GM03348 (cell line): ENCODE data around the gene DENND6B.
"Not testable (repeated sequence)": the region's sequence is repeated elsewhere in the genome, so short reads cannot be mapped to it uniquely, and the experiment has no call there.

Experiments
- DNase-seq: peaks from one replicate; pipeline ENCODE4 v3.0.0; 2012; ENCODE audit warnings: low spot score

DENND6B gene

DNA sequence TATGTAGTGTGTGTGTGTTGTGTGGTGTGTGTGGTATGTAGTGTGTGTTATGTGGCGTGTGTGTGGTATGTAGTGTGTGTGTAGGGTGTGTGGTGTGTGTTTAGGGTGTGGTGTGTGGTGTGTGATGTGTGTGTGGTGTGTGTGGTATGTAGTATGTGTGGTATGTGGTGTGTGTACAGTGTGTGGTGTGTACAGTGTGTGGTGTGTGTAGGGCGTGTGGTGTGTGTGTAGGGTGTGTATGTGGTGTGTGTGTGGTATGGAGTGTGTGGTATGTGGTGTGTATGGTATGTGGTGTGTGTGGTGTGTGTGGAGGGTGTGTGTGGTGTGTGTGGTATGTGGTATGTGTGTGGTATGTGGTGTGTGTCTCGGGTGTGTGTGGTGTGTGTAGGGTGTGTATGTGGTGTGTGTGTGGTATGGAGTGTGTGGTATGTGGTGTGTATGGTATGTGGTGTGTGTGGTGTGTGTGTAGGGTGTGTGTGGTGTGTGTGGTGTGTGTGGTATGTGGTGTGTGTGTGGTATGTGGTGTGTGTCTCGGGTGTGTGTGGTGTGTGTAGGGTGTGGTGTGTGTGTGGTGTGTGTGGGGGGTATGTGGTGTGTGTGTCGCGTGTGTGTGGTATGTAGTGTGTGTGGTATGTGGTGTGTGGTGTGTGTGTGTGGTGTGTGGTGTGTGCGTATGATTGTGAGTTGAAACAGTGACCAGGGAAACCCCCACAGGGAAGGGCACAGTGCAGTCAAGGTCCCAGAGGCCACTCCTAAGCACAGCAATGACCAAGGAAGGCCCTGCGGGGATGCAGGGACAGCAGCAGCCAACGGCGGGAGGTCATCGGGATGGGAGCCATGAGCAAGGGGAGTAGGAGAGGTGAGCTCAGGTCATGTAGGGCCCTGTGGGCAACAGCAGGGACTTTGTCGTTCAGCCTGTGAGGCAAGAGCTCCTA, 13.4 kb upstream of the DENND6B start:
- no peak for DNase-seq

DNA sequence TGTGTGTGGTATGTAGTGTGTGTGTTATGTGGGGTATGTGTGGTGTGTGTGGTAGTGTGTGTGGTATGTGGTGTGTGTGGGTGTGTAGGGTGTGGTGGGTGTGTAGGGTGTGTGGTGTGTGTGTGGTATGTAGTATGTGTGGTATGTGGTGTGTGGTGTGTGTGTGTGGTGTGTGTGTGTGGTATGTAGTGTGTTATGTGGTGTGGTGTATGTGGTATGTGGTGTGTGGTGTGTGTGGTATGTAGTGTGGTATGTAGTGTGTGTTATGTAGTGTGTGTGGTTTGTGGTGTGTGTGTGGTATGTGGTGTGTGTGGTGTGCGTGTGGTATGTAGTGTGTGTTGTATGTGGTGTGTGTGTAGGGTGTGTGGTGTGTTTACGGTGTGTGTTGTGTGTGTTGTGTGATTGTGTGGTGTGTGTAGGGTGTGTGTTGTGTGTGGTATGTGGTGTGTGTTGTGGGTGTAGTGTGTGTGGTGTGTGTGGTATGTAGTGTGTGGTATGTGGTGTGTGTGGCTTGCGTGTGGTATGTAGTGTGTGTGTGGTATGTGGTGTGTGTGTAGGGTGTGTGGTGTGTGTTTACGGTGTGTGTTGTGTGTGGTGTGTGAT, 12.1 kb upstream of the DENND6B start:
- DNase-seq: no peak

DNA sequence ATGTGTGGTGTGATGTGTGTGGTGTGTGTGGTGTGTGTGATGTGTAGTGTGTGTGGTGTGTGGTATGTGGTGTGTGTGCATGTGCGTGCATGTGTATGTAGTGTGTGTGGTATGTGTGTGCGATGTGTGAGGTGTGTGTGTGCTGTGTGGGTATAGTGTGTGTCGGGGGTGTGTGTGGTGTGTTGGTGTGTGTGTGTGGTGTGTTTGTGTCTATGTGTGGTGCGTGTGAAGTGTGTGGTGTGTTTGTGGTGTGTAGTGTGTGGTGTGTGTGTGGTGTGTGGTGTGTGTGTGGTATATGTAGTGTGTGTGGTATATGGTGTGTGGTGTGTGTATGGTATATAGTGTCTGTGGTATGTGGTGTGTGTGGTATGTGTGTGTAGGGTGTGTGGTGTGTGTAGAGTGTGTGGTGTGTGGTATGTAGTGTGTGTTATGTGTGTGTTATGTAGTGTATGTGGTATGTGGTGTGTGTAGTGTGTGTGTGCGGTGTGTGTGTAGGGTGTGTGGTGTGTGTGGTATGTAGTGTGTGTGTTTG, 11.3 kb upstream of the DENND6B start:
- no peak for DNase-seq

DNA sequence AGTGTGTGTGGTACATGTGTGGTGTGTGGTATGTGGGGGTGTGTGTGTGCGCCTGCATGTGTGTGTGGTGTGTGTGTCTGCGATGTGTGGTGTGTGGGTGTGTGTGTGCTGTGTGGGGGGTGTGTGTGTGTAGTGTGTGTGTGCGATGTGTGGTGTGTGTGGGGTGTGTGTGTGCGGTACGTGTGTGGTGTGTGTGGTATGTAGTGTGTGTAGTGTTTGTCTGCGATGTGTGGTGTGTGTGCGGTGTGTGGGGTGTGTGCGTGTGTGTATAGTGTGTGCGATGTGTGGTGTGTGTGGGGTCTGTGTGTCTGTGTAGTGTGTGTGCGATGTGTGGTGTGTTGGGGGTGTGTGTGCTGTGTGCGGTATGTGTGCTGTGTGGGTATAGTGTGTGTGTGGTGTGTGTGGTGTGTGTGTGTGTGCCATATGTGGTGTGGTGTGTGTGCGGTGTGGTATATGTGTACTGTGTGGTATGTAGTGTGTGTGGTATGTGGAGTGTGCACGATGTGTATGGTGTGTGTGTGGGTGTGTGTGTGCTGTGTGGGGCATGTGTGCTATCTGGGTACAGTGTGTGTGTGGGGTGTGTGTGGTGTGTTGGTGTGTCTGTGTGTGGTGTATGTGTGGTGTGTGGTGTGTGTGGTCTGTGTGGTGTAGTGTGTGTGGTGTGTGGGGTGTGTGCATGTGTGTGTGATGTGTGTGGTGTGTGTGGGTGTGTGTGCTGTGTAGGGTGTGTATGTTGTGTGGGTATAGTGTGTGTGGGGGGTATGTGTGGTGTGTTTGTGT, 10.6 kb upstream of the DENND6B start:
- DNase-seq: no peak

DNA sequence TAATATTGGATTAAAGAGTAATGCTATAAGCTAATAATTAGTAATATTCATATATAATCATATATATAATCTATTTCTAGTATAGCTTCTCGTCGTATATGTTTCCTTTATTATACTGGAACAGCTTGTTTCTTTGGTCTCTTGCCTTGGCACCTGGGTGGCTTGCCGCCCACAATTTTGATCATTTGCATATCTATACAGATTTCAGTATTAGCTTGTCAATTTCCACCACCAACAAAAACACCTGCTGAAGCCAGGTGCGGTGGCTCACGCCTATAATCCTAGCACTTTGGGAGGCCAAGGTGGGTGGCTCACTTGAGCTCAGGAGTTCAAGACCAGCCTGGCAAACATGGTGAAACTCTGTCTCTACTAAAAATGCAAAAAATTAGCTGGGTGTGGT, 7.6 kb upstream of the DENND6B start:
- not testable (repeated sequence) for DNase-seq

DNA sequence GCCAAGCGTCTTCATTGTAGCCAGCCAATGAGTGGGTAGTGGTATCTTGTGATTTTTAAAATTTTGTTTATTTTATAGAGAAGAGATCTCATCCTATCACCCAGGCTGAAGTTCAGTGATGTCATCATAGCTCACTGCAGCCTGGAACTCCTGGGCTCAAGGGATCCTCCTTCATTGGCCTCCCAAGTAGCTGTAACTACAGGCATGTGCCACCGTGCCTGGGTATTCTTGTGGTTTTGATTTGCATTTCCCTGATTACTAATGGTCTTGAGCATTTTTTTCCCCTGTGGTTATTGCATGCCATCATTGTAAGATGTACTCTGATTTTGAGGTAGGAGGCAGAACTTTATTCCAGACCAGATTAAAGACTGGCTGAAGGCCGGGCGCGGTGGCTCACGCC, 2.4 kb upstream of the DENND6B start:
- no peak for DNase-seq

DNA sequence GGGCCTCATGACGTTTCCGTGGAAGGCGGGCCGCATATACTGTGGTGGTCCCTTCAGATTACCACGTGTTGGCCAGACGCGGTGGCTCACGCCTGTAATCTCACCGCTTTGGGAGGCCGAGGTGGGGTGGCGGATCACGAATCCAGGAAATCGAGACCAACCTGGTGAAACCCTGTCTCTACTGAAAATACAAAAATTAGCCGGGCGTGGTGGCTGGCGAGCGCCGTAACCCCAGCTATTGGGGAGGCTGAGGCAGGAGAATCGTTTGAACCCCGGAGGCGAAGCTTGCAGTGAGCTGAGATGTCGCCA, 853 bp upstream of the DENND6B start:
- no peak for DNase-seq

DNA sequence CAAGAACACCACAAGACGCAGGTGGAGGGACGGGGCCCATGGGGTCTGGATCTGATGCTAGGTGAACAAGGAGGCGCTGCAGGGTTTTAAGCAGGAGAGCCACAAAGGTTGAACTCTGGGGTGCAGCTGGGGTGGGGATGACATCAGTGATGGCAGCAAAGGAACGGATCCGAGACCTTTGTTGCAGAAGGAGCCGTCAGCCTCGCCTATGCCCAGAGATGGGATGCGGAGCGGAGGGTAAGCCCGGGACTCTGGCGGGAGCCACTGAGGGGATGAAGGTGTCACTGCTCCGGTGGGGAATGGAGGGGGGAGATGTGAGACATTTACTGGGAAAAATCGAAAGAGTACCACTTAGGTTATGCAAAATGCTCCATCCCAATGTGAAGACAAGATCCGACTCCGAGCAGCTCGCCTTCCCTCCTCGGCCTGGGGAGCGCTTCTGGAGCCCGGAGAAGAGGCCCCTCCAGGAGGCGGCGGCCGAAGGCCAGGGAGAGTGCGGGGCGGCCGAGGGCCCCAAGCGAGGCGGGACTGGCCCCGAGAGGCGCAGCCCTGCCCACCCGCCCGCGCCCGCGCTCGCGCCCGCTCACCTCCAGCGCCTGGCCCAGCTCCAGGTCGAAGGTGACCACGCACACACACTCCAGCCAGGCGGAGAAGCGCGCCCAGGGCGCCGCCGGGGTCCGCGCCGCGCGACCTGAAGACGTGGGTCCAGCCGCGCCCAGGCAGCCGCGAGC, 422 bp downstream of the DENND6B start:
- DNase-seq: no peak

DNA sequence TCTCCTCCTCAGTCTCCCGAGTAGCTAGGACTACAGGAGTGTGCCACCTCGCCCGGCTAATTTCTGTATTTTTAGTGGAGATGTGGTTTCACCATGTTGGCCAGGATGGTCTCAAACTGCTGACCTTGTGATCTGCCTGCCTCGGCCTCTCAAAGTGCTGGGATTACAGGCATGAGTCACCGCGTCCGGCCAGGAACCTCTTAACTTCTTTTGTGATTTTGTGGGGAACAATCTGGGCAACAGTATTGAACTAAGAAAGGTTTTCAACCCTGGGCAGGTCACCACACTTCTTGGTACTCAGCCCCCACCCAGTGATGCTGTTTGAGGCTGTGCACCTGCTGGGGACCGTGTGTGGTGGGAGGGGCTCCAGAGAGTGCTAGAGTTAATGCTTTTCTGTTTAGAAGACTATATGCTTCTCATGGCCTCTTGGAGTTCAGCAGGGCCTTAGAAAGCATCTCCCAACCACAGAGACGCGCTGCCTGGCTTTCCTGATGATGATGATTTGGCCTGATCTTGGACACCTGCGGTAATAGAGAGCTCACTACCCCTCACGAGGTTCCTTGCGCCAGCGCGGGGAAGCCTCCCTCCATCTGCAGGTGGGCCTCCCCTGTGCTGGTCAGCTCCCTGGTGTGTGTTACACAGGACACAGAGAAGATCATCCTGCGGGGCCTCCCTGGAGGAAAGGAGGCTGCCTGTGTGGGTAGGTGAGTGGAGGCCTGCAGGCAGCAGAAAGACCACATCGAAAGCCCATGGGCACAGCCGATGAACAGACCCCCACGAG, 1.2 kb downstream of the DENND6B start:
- no peak for DNase-seq

DNA sequence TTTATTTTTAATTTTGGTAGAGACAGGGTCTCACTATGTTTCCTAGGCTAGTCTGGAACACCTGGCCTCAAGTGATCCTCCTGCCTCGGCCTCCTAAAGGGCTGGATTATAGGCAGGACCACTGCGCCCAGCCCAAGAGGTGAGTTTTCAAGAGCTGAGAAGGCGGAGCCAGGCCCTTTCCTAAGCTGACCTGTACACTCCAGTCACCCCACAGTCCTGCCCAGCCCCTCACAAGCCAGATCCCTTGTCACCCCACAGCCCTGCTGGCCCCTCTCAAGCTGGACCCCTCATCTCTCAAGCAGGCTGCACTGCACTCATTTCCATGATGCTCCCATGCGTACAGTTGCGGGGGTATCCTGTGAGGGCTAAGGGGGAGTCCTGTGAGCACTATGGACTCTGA, 2.9 kb downstream of the DENND6B start:
- DNase-seq: no peak

DNA sequence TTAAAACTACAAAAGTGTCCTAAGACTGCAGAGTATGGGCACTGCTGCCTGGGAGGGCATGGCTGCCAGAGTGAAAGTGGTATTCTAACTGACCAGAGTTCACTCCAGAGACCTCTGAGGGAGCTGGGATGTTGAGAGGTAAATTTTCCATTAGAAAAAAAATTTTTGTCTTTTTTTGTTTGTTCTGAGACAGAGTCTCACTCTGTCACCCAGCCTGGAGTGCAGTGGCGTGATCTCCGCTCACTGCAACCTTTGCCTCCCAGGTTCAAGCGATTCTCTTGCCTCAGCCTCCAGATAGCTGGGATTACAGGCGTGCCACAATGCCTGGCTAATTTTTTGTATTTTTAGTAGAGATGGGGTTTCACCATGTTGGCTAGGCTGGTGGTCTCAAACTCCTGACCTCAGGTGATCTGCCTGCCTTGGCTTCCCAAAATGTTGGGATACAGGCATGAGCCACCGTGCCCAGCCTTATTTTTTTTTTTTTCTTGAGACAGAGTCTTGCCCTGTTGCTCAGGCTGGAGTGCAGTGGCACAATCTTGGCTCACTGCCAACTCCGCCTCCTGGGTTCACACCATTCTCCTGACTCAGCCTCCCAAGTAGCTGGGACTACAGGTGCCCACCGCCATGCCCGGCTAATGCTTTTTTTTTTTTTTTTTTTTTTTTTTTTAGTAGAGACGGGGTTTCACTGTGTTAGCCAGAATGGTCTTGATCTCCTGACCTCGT, 4.3 kb downstream of the DENND6B start:
- not testable (repeated sequence) for DNase-seq

DNA sequence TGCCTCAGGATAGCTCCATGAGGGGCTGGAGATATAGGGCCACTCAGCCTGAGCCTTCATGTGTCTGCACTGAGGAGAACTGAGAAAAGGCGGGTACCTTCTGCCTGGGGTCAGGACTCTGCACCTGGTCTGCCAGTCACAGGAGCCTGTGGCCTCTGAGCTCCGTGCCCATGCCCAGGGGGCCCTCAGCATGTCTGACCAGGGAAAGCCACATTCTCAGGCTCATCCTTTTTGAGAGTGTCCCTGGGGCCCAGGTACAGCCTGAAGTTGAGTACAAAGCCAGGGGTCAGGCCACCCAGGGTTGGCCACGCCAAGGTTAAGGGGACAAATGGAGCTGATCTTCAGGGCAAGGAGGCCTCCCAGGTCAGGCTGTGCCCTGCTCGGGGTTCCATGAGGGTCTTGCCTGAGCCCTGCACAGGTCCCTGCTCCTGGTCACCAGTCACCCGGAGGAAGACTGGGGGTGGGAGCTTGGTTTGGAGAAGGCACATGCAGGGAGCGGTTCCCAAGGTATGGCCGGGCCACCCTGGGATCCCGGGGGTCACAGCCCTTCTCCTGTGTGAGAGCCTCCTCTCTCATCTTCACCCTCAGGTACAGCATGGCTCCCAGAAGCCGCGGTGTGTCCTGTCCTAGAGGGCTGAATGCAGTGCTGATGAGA, 6.0 kb downstream of the DENND6B start:
- no peak for DNase-seq

DNA sequence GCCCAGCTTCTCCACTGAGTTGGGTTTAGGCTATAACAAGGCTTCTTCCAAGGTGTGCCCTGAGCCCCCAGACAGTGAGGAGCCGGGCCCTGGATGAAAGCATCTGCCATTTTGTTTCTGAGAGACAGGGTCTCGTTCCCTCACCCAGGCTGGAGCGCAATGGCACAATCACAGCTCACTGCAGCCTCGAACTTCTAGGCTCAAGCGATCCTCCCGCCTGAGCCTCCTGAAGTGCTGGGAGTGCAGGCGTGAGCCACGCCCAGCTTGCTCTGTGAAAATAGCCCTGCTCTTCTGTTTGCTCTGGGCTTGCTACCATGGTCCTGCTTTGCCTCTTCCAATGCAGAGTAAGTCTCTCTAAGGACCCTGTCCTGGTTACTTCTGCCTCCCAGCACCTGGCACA, 6.7 kb downstream of the DENND6B start:
- DNase-seq: no peak

DNA sequence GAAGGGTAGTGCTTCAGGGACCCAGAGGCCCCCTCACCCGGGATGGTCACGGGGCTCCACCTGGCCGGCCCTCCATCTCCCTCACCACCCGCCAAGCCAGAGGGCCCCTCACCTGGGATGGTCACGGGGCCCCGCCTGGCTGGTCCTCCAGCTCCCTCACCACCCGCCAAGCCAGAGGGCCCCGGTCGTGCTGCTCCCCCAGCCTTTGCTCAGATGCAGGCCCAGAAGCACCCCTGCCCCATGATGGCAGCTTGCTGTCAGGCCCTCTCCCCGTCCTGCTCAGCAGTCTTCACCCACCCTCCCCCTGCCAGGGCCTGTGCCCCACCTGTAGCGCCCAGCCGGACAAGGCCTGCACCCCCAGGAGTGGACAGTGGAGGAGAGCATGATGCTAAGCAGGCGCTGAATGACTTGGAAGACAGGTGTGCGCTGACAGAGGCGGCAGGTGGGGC, 7.3 kb downstream of the DENND6B start:
- no peak for DNase-seq

DNA sequence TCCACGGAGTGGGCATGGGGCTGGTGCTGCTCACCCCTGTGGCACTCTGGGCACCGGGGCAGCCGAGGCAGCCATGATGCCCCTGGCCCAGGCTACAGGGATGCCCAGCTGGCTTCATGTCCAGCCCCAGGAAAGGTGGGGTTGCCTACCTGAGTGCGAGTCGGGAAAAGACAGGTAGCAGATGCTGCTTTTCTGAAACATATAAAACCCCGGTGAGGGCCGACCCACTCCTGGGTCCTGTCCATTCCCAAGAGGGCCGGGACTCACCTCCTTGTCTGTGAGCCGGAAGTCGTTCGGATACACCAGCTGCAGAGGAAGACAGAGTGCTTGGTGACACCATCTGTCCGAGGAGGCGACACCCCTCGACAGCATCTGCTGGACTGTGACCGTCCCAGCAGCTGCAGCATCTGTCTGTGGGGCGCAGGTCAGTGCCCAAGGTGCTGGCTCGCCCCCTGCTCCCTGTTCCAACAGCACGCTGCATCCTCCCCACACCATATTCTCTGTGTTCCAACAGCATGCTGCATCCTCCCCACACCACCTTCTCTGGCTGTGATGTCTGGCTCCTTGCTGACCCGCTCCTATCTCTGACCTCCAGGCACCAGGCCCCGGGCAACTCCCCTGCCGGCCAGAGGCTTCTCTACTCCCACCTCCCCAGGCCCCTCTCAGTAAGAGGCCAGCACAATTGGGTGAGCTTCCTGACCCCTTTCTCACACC, 8.0 kb downstream of the DENND6B start:
- no peak for DNase-seq

DNA sequence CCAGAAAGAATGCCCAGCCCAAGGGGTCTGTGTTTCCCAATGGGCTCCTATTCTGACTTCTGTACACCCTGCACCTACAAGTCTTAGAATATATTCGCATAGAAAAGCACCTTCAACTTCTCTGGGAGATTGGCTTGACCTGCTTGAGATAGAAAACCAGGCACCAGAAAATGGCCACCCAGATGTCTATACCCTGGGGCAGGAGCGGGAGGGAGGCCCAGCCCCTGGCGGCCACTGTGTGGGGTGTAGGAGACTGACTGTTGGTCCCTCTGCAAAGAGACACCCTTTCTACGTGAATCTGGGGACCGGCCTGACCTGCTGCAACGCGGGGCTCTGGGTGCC, 8.5 kb downstream of the DENND6B start:
- no peak for DNase-seq

DNA sequence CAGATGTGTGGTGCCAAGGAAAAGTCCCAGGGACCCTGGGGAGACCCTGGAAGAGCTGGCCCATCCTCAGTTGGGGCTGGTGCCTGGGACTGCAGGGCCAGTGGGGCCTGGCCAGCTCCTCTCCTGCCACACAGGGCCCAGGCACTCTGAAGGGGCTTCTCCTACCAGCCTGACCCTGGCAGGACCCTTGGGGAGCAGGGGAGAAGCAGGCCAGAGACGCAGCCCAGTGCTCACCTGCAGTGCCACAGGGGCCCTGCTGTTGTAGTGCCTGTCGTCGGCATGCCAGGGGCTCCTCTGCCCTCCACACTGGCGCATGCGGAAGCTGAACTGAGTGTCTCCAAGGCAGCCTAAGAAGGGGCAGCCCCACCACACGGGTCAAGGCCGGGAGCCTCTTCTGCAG, 9.1 kb downstream of the DENND6B start:
- DNase-seq: no peak

DNA sequence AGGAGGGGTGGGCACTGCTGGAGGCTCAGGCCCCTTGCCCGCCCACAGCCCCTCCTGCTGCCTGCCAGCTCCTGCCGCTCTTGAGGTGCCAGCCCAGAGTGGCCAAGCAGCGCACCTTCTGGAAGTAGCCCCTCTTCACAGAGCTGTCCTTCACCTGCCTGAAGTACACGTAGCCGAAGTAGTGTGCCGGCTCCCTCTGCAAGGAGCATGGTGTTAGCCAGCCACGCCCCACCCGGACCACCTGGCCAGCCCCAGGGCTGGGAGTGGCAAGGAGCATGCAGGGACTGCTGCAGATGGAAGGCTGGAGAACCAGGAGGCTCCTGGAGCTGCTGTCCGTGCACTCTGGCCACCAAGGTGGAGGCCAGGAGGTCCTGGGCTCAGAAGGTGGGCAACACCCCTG, 9.6 kb downstream of the DENND6B start:
- DNase-seq: no peak
